ENCODE results near the gene FAM180A.
"Not testable (repeated sequence)": the region's sequence is repeated elsewhere in the genome, so short reads cannot be mapped to it uniquely, and the experiment has no call there.

Gene FAM180A

DNA sequence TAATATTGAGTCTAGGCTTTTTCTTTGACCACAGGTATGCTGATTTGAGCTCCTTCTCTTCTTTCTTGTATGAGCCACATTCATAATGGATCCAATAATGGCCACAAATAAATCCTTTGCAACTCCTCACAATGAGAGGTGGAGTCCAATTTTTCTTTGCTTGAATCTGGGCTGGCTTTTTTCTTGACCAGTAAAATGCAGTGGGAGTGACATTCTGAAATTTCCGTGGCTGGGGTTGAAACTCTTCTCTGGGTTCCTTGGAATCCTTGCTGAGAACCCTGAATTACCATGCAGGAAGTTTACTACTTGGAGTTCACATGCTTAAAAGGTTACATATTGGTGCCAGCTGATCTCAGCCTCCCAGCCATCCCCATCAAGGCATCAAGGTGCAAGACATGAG, 22.4 kb upstream of the FAM180A start:
- no peak for DNase-seq

DNA sequence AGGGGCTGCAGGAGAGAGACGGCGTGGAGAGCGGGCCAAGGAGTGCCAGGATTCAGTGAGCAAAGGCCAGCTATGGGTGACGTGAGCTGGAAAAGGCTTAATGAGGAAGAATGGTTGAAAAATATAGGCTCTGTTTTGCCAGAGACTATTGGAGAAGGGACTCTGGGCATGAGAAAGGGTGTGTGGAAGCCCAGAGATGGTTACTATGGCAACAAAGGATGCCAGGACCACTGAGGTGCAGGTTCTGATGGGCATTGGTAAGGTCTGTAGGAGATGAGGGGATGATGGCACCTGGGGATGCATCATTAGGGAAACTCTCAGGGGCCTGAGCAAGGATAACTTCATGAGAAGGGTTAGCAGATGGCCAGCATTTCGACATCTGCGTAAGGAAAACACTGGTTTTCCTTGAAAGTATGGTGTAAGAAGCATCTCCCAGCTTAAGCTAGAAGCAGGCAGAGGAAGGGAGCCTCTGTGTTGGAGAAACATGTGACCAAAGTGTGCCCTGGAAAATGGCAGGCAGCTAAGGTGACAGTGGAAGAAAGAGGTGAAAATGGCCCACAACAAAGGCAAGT, 21.6 kb upstream of the FAM180A start:
- no peak for DNase-seq

DNA sequence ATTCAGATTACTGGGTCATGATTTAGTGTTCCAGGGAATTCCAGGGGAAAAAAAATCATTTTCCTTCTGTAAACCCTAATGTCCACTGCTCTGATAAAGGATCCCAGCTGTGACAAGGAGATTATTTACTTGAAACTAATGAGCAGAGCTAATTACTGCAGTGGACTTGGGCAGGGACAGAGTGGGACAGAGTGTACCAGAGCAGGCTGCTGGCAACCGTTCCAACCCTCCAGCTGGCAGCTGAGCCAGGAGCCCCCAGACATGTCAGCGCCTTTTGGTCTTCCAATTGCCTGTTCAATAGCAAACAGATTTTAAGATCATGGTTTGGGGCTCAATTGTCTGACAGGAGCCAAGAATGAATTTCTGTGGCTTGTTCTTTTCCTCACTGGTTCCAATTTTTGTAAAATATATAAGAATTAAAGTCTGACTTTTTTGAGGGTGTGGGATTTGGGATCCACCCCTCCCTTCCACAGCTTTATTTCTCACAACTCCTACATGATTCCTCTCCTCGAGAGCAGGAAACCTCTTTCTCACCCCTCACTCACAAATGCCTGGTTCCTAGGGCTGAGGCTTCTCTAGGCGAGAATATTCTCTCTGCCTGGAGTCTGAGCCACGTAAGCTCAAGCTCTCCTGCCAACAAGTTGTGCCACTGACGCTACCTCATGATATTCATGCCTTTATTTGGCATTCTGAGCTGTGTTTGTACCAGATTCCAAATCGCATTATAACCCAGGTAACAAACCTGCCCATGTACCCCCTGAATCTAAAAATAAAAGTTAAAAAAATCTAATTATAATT, 20.6 kb upstream of the FAM180A start:
- DNase-seq: no peak

DNA sequence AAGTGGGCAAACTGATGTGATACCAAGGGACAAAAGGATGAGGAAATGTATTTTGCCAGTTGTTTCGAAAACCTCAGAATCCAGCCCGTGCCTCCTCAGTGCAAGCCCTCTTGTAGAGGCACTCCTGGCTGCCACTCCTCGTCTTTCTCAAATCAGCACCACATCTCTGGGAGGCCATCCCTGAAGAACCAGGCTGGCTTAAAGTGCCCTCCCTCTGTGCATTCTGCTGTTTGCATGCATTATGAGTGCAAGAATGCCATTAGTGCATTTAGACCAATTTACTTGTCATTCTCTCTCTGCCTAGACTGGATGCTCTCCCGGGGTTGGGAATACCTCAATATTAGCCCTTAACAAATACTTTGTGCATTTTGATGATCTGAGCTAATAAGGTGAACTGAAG, 19.9 kb upstream of the FAM180A start:
- DNase-seq: no peak

DNA sequence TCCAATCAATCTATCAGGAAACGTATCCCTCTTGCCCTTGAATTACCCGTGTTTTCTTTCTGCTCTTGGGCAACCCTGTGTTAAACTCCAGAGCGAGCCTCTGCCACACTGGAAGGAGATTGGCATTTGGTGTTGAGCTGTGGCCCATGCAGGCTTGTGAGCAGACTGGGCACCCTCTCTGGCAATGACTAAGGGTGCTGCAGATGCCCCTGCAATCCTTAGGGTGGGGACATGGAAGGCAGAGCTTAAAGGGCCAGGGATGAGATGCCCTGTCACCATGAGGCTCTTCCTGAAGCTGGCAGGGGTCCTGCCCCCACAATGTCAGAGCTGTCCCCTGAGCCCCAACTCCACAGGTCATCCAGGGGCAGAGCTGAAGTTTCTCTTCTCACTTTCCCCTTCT, 19.5 kb upstream of the FAM180A start:
- DNase-seq: no peak

DNA sequence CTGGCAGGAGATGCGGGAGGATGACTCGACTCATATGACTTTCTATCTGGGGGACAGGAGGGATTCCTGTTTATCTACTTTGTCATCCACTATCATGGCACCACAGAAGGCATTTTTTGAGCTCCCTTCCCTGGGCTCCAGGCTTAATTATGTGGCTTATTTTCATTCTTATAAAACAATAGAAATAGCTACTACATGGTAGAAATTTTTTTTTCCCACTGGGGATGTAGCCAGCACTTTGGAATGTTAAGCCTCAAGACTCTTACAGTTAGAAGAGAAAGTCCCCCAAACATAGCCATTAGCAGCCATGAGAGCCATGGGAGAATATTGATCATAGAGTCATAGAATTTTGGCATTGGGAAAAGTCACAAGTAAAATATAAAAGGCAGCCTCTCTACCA, 14.6 kb upstream of the FAM180A start:
- DNase-seq: no peak

DNA sequence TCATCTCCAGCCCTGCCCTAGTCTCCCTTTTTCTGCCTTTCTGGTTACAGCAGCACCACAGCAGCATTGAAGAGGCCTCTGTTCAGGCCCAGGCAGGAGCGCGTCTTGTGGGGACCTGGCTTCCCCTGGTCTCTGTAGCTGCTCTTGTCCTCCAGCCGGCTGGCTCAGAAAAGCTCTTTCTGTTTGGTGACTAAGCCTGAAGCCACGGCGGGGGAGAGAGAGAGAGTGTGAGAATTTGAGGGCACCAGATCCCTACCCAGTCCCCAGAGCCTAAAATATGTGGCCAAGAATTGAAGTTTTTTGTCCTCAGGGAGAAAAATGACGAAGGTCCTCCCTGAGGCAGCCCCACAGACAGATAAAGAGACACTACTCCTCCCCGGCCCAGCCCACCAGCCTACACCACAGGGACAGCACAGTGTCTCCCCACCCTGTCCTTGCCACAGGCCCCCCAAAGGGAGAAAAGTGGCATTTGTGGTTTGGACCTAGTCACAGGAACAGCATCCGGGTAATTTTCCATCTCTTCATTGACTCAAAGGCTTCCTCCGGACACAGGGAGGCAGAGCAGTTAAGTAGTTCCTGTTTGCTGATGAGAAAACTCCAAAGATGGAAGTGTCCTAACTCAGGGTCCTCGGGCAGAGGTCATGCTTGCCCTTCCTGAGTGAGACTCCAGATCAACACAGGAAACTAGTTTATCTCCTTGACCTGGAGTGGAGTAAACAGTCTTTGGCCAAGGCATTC, 13.3 kb upstream of the FAM180A start:
- no peak for DNase-seq

DNA sequence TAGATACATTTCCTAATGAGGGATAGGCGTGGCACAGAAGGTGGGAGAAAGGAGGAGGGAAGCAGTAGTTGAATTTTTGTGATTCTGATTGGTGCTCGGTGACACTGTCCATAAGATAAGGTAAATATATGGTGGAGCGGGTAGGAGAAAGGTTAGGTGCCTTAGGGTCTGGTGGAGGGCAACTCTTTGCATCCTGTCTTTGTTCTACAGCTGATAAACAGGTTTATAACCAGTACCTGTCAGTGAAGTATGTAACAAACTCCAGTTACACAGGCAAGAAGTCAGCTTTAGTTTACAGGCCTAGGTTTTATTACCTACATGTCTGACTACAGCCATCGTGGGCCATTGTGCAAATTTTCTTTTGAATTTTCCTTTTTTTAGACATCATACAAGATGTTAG, 10.9 kb upstream of the FAM180A start:
- no peak for DNase-seq

DNA sequence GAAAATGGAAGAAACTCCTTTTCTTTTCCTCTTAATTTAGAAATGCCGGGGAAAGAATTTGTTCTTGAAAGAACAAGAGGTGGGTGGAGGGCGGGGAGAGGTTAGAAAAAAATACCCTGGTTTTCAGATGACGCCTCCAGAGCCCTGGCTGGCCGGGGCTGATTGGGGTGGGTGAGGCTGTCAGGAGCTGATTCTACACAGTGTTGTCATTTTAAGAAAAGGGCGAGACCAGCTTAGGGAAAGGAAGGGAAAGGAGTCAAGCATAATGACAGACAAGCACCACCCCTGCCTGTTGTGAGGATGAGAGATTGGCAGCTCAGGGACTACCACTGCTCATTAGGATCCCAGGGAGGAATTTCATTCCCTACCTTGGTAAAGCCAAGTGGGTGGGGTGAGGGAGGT, 9.9 kb upstream of the FAM180A start:
- no peak for DNase-seq

DNA sequence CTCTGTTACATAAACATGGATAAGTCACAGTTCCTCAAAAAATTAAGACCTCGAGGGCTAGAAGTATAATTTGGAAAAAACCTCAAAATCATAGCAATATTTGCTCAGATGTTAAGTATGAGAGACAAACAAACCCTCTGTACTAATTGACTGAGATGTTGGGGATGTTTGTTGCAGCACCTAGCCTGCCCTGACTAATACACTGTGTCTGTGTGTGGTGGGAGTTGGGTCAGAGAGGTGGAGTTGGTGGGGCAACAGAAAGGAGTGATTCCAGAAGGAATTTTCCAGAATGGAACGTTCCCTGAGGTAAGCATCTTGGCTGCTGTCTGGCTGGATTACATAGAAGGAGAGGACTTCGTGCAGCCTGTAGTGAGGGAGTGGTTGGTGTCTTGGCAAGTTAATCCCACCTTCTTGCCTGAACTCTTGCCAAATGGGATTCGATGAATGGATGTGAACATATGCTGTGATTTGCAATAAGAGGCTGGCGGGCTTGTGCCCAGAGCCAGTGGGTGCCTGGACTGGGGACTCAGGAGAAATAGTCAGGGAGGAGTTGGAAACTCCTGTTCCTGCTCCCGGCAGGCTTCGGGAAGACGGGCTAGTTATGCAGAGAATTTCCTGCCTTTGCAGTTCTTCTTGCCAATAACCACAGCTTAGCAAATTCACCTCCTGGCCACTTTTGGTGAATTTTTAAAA, 9.3 kb upstream of the FAM180A start:
- no peak for DNase-seq

DNA sequence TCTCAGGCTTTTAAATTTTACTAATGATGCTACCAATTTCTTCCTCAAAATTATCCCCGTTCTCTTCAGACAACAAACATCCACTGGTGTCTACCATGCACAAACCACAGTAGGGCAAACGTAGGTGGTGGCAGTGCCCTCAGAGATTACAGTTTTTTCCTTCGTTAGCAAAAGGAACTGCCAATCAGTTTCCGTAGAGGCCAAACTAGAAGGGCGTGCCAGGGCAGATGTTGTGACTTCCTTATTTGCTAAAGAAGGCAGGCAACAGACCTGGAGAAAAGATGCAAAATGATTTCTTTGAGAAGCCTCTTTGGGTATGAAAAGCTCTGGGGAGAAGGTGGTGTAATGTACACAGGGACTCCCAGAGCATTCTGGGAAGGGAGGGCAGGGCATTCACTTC, 7.6 kb upstream of the FAM180A start:
- DNase-seq: no peak

DNA sequence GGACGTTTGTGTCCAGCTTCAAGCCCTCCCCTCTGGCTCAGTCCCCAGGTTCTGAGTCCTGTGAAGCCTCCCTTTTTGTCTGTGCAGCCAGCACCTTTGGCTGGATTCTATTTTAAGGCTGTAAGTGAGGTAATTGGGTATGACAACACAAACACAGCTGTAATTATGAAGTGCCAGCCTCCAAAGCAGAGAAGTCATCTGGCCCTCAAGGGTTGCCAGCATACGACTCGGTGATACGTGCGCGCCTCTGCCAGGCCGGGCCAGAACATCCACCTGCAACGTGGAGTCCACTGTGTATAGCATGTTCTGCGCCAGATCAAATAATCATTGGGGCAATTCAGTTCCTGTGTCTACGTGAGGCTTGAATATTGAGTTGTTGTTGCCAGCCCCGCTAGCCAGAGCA, 6.7 kb upstream of the FAM180A start:
- DNase-seq: no peak

DNA sequence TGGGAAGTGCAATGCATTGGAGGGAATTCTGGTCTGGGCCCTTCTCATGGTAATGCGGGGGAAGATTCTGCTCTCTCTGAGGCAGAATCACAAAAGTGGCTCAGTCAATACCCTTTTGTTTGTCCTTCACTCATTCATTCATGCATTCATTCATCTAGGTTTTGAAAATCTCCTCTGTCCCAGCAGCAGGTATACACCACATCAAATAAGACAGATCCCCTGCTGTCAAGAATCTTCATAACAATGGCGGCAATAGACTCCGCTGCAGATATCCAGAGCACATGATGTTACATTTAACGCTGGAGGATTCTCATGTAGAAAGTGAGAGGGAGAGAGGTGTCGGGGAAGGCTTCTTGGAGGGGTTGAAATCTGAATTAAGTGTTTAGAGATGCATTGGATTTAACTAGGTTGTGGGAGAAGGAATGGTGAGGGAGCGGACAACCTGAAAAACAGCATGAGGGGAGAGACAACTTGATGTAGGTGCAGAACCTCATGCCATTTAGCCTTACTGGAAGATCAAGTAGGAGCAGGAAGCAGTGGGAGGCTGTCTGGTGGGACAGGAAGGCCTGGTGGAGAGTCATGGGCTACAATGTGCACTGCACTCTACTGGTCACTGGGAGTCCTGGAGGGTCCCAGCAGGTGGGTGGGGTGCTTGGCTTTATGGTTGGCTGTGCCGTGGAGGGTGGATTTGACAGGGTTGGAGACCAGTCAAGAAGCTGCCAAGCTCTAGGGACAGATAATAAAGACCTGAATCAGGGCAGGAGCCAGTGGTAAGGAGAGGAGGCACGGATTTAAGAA, 5.2 kb upstream of the FAM180A start:
- DNase-seq: no peak

DNA sequence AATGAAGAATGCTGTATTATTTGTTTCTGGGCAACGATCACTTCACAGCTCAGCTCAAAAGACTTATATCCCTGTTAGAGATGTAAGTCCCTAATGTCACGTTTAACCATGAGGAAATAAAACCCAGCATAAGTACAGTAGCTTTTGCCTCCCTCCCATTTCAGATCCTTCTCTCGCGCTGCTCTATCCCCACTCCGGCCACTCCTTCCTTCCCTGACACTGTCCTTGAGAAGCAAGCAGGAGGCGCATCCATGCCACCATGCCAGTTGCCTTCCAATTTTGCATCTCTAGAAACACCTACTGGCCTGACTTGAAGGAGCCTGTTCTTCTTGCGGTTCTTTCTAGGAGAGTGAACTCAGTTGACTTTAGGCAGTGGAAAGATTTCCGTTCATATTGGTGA, 1.2 kb downstream of the FAM180A start:
- no peak for DNase-seq

DNA sequence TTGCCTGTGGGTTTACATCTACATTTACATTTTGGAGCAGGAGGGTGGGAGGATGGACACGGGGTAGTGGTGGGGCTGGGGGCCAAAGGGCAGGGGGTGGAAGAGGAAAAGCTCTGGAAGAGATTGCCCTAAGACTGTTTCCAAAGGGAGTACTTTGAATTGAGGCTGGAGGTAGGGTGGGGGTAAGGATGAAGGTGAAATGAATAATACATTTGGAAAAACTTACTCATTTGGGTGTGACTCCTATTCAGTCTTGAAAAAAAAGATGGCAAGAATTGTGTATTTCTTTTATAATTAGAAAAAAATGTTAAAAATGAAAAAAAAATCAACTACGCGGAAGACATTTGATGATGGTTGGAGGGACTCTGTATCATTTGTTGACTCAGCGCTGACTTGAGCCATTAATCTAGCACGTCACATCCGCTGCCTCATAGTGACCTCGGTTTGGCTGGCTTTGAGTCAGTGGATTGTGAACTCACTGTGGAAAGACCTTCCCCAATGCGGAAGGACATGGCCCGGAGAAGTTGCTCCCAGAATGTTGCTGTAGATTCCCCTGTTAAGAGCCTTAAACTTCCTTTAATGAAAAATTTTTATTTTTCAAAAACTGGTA, 2.8 kb downstream of the FAM180A start:
- no peak for DNase-seq

DNA sequence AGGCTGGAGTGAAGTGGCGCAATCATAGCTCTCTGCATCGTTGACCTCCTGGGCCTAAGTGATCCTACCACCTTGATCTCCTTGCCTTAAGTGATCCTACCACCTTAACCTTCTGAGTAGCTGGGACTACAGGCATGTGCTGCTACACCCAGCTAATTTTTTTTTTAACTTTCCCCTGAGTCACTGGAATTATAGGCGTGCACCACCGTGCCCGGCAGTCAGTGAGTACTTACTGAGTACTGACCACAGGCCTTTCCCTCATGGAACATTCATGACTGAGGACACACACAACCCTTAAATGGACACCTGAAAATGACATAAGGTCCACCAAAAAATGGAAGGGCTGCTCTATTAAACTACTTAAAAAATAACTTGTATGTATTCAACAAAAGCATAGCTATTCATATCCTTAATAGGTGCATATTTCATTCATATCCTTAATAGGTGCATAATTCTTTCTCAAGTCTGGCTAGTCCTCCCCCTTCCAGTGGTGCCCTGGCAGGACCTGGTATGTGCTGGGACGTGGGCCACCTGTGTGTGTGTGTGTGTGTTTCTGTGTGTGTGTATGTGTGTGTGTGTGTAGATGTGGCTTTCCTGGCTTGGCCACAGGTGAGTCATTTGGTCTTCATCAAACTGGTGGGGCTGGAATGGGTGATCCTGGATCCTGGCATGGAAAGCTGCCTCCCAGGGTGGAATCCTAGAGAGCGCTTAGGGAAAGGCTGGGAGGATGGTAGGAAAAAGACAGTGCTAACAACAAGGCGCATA, 3.5 kb downstream of the FAM180A start:
- no peak for DNase-seq

DNA sequence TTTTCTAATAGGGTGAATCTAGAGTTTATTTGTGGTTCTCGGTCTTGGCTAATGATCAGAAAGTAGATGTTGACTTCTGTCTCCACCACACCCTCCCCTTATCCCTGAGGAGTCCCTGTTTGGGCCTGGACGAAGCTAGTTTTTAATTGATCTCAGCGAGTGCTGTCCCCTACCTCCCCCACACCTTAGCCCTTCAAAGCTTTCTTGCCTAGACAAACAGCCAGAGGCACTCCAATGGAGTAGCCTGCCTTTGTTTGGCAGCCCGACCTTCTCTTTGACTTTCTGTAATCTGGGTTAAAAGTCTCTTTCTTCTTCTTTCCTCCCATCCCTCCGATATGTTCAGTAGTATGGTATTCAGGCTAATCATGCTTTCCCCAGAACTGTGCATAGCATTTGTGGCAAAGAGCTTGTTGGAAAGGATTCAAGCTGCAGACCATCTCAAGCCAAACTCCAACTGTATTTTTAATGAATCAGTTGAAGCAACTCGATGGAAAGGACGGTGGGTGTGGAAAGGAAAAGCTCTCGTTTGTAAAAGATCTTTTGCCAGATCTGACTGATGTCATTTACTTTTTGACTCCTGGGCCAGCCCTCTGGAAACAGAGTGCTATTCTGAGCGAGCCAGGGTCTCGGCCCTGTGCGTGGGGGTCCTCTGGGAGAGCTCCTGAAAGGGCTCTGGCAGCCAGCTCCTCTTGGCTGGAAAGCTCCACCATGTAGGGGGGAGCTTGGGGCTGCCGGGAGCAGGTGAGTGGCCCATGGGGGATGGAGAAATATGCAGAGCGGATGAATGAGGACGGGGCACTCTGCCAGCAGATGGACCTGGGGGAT, 4.5 kb downstream of the FAM180A start:
- DNase-seq: no peak

DNA sequence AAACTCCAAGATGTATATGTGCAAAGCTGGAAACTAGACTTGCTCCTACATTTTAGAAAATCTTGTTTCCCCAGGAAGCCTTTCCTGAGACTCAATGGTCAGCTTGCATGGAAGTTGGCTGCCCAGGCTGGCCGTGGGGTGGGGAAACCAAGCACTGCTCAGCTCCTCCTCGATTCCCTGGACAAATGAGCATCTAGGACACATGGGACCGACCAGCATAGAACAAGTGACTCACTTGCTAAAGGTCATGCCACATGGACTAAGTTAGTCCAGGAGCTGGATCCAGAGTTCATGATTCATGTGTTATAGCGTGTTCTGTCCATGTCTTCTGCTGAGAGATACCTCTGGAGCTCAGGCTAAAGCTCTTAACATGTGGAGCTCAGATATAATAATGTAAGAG, 6.2 kb downstream of the FAM180A start:
- DNase-seq: no peak

DNA sequence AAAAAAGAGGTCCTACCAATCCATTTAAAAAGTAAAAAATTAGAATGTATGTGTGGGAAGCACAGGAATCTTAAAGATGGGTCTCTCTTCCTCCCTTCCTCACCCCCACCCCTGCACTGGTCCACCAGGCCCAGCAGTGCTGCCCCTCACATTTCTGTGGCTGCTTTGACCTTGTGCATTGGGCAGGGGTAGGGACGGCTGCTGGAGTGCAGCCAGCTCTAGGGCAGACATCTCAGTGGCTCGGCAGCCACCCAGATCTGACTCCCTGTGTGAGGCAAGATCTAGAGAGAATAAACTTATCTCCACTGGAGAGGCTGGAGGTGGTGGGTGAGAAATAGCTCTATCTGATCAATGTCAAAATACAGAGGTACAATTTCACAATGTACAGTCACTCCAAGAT, 6.7 kb downstream of the FAM180A start:
- DNase-seq: no peak

DNA sequence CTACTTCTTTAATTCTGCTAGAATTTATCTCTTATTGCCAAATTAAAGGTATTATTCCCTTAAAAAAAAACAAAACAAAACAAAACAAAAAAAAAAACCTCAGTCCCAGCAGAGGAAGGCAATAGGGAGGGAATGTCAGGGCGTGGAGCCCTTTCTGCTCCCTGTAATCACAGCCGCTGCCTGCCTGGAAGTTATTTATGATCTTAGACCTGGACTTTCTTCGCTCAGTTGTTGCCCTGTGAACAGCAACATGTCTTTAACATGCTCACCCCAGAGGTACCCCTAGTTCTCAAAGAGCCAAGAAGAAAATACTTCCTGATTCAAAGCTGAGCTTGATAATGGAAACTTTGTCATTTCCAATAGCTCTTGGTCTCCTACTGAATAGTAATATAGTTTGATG, 7.7 kb downstream of the FAM180A start:
- DNase-seq: no peak

DNA sequence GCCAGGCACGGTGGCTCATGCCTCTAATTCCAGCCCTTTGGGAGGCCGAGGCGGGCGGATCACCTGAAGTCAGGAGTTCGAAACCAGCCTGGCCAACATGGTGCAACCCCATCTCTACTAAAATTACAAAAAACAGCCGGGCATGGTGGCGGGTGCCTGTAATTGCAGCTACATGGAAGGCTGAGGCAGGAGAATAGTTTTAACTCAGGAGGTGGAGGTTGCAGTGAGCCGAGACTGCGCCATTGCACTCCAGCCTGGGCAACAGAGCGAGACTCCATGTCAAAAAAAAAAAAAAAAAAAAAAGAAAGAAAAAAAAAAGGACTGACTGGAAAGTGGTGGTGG, 11.3 kb downstream of the FAM180A start:
- not testable (repeated sequence) for DNase-seq
